ENCODE data around the gene SLAIN1.
A peak's percentile ranks its signal among the peaks of the same experiment; 100 is the strongest.
"Not testable (repeated sequence)": the region's sequence is repeated elsewhere in the genome, so short reads cannot be mapped to it uniquely, and the experiment has no call there.

Gene SLAIN1

GRCh38 chr13:77697217-77698103, at the start of gene SLAIN1:
Gene SLAIN1 (plus strand): TSS chr13:77697687. CDS start chr13:77697914, 227 bp downstream.
- no peaks in the 10 kb centered on the region for H3K36me3 ChIP-seq (ENCODE audit: control insufficient read depth, low read depth, low read length)
- peaks cover 25% of the 10 kb centered on the region for H3K4me1 ChIP-seq (ENCODE audit: control insufficient read depth, low read depth, low read length)
- H3K9ac ChIP-seq (ENCODE audit: low read length) = peak within 1 kb of the TSS; percentile 77
- H3K4me3 ChIP-seq (ENCODE audit: low read length) = peak within 1 kb of the TSS; percentile 94
- peaks cover 14% of the 10 kb centered on the region for H3K27me3 ChIP-seq (ENCODE audit: control insufficient read depth, insufficient read depth, low read length)
- no peak within 1 kb of the TSS for H3K27ac ChIP-seq (ENCODE audit: low read length)
- H3K9me3 ChIP-seq (ENCODE audit: control insufficient read depth, low read depth, low read length) = no peaks in the 10 kb centered on the region

- Histone ChIP-seq H3K27me3 (ENCODE audit: control insufficient read depth, insufficient read depth, low read length) (no peaks in the 10 kb centered on the region), H3K4me1 (ENCODE audit: control insufficient read depth, low read depth, low read length) (no peaks in the 10 kb centered on the region)
These were observed 47.1 kb upstream of the SLAIN1 start for GRCh38 chr13:77650409-77650808.

GRCh38 chr13:77653301-77653700, 44.2 kb upstream of the SLAIN1 start:
- Histone ChIP-seq H3K27ac (ENCODE audit: low read length) (no peak overlapping the region), H3K27me3 (ENCODE audit: control insufficient read depth, insufficient read depth, low read length) (no peaks in the 10 kb centered on the region), H3K36me3 (ENCODE audit: control insufficient read depth, low read depth, low read length) (no peaks in the 10 kb centered on the region), H3K4me1 (ENCODE audit: control insufficient read depth, low read depth, low read length) (no peaks in the 10 kb centered on the region), H3K4me3 (ENCODE audit: low read length) (no peak overlapping the region), H3K9me3 (ENCODE audit: control insufficient read depth, low read depth, low read length) (peaks cover 6% of the 10 kb centered on the region), H3K9ac (ENCODE audit: low read length) (no peak overlapping the region)

More at GRCh38 chr13:77650409-77650808, 47.1 kb upstream of the SLAIN1 start:
- Histone ChIP-seq H3K9me3 (ENCODE audit: control insufficient read depth, low read depth, low read length) (peaks cover 6% of the 10 kb centered on the region), H3K4me3 (ENCODE audit: low read length) (no peak overlapping the region), H3K9ac (ENCODE audit: low read length) (no peak overlapping the region), H3K27ac (ENCODE audit: low read length) (no peak overlapping the region), H3K36me3 (ENCODE audit: control insufficient read depth, low read depth, low read length) (no peaks in the 10 kb centered on the region)

GRCh38 chr13:77660016-77660415, 37.5 kb upstream of the SLAIN1 start:
- not testable (repeated sequence) for H3K36me3 ChIP-seq (ENCODE audit: control insufficient read depth, low read depth, low read length); H3K27ac ChIP-seq (ENCODE audit: low read length); H3K4me1 ChIP-seq (ENCODE audit: control insufficient read depth, low read depth, low read length); H3K4me3 ChIP-seq (ENCODE audit: low read length); H3K9ac ChIP-seq (ENCODE audit: low read length); H3K27me3 ChIP-seq (ENCODE audit: control insufficient read depth, insufficient read depth, low read length); H3K9me3 ChIP-seq (ENCODE audit: control insufficient read depth, low read depth, low read length)

- no peak overlapping the region for H3K27ac ChIP-seq (ENCODE audit: low read length)
- no peaks in the 10 kb centered on the region for H3K36me3 ChIP-seq (ENCODE audit: control insufficient read depth, low read depth, low read length)
- H3K4me1 ChIP-seq (ENCODE audit: control insufficient read depth, low read depth, low read length) = no peaks in the 10 kb centered on the region
- H3K4me3 ChIP-seq (ENCODE audit: low read length) = no peak overlapping the region
- no peaks in the 10 kb centered on the region for H3K27me3 ChIP-seq (ENCODE audit: control insufficient read depth, insufficient read depth, low read length)
- H3K9ac ChIP-seq (ENCODE audit: low read length) = no peak overlapping the region
- no peaks in the 10 kb centered on the region for H3K9me3 ChIP-seq (ENCODE audit: control insufficient read depth, low read depth, low read length)
These were observed 36.6 kb upstream of the SLAIN1 start for GRCh38 chr13:77660841-77661250.

- H3K9ac ChIP-seq (ENCODE audit: low read length); H3K27me3 ChIP-seq (ENCODE audit: control insufficient read depth, insufficient read depth, low read length); H3K36me3 ChIP-seq (ENCODE audit: control insufficient read depth, low read depth, low read length); H3K4me1 ChIP-seq (ENCODE audit: control insufficient read depth, low read depth, low read length); H3K4me3 ChIP-seq (ENCODE audit: low read length); H3K27ac ChIP-seq (ENCODE audit: low read length); H3K9me3 ChIP-seq (ENCODE audit: control insufficient read depth, low read depth, low read length): not testable (repeated sequence)
These were observed 35.2 kb upstream of the SLAIN1 start for GRCh38 chr13:77662301-77662700.

- H3K27ac ChIP-seq (ENCODE audit: low read length); H3K9ac ChIP-seq (ENCODE audit: low read length); H3K4me3 ChIP-seq (ENCODE audit: low read length); H3K4me1 ChIP-seq (ENCODE audit: control insufficient read depth, low read depth, low read length); H3K27me3 ChIP-seq (ENCODE audit: control insufficient read depth, insufficient read depth, low read length); H3K9me3 ChIP-seq (ENCODE audit: control insufficient read depth, low read depth, low read length); H3K36me3 ChIP-seq (ENCODE audit: control insufficient read depth, low read depth, low read length): not testable (repeated sequence)
These were observed 34.7 kb upstream of the SLAIN1 start for GRCh38 chr13:77662831-77663230.

- no peak overlapping the region for H3K4me3 ChIP-seq (ENCODE audit: low read length)
These were observed 22.6 kb upstream of the SLAIN1 start for GRCh38 chr13:77674852-77675251.

GRCh38 chr13:77678691-77679235, 18.7 kb upstream of the SLAIN1 start:
- Histone ChIP-seq H3K4me1 (ENCODE audit: control insufficient read depth, low read depth, low read length) (no peaks in the 10 kb centered on the region), H3K27me3 (ENCODE audit: control insufficient read depth, insufficient read depth, low read length) (no peaks in the 10 kb centered on the region), H3K4me3 (ENCODE audit: low read length) (no peak overlapping the region), H3K36me3 (ENCODE audit: control insufficient read depth, low read depth, low read length) (no peaks in the 10 kb centered on the region), H3K27ac (ENCODE audit: low read length) (no peak overlapping the region), H3K9me3 (ENCODE audit: control insufficient read depth, low read depth, low read length) (no peaks in the 10 kb centered on the region), H3K9ac (ENCODE audit: low read length) (no peak overlapping the region)

More at GRCh38 chr13:77674852-77675251, 22.6 kb upstream of the SLAIN1 start:
- H3K27me3 ChIP-seq (ENCODE audit: control insufficient read depth, insufficient read depth, low read length) = no peaks in the 10 kb centered on the region
- no peaks in the 10 kb centered on the region for H3K9me3 ChIP-seq (ENCODE audit: control insufficient read depth, low read depth, low read length)
- no peaks in the 10 kb centered on the region for H3K4me1 ChIP-seq (ENCODE audit: control insufficient read depth, low read depth, low read length)
- no peaks in the 10 kb centered on the region for H3K36me3 ChIP-seq (ENCODE audit: control insufficient read depth, low read depth, low read length)
- H3K9ac ChIP-seq (ENCODE audit: low read length) = no peak overlapping the region
- H3K27ac ChIP-seq (ENCODE audit: low read length) = no peak overlapping the region

- Histone ChIP-seq H3K9me3 (ENCODE audit: control insufficient read depth, low read depth, low read length) (no peaks in the 10 kb centered on the region), H3K9ac (ENCODE audit: low read length) (no peak overlapping the region), H3K27ac (ENCODE audit: low read length) (no peak overlapping the region), H3K36me3 (ENCODE audit: control insufficient read depth, low read depth, low read length) (no peaks in the 10 kb centered on the region), H3K4me3 (ENCODE audit: low read length) (no peak overlapping the region), H3K27me3 (ENCODE audit: control insufficient read depth, insufficient read depth, low read length) (no peaks in the 10 kb centered on the region), H3K4me1 (ENCODE audit: control insufficient read depth, low read depth, low read length) (no peaks in the 10 kb centered on the region)
These were observed 9.7 kb upstream of the SLAIN1 start for GRCh38 chr13:77687799-77688198.

- no peak overlapping the region for H3K4me3 ChIP-seq (ENCODE audit: low read length)
- no peaks in the 10 kb centered on the region for H3K9me3 ChIP-seq (ENCODE audit: control insufficient read depth, low read depth, low read length)
- no peak overlapping the region for H3K27ac ChIP-seq (ENCODE audit: low read length)
- H3K4me1 ChIP-seq (ENCODE audit: control insufficient read depth, low read depth, low read length) = peaks cover 16% of the 10 kb centered on the region
- H3K36me3 ChIP-seq (ENCODE audit: control insufficient read depth, low read depth, low read length) = no peaks in the 10 kb centered on the region
- H3K9ac ChIP-seq (ENCODE audit: low read length) = no peak overlapping the region
- peaks cover 7% of the 10 kb centered on the region for H3K27me3 ChIP-seq (ENCODE audit: control insufficient read depth, insufficient read depth, low read length)
These were observed 5.6 kb upstream of the SLAIN1 start for GRCh38 chr13:77691871-77692270.
